LoVo (cell line): ENCODE measurements around the gene OSBPL9.

Experiments
- DNase-seq: peaks from one replicate; pipeline ENCODE4 v3.0.0-alpha.2; 2016; ENCODE audit warnings: low spot score

OSBPL9 gene, protein sequence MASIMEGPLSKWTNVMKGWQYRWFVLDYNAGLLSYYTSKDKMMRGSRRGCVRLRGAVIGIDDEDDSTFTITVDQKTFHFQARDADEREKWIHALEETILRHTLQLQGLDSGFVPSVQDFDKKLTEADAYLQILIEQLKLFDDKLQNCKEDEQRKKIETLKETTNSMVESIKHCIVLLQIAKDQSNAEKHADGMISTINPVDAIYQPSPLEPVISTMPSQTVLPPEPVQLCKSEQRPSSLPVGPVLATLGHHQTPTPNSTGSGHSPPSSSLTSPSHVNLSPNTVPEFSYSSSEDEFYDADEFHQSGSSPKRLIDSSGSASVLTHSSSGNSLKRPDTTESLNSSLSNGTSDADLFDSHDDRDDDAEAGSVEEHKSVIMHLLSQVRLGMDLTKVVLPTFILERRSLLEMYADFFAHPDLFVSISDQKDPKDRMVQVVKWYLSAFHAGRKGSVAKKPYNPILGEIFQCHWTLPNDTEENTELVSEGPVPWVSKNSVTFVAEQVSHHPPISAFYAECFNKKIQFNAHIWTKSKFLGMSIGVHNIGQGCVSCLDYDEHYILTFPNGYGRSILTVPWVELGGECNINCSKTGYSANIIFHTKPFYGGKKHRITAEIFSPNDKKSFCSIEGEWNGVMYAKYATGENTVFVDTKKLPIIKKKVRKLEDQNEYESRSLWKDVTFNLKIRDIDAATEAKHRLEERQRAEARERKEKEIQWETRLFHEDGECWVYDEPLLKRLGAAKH

GRCh38 chr1:51616903-51617708 is at the start of gene OSBPL9:
OSBPL9 (plus strand) TSS chr1:51617092; CDS start chr1:51617111, 19 bp downstream.
- peak; percentile 93 for DNase-seq

GRCh38 chr1:51567653-51568052 is 49.2 kb upstream of the OSBPL9 start:
- peak; percentile 6 for DNase-seq

- no peak for DNase-seq
These were observed 48.5 kb upstream of the OSBPL9 start for GRCh38 chr1:51568231-51568935.

DNA sequence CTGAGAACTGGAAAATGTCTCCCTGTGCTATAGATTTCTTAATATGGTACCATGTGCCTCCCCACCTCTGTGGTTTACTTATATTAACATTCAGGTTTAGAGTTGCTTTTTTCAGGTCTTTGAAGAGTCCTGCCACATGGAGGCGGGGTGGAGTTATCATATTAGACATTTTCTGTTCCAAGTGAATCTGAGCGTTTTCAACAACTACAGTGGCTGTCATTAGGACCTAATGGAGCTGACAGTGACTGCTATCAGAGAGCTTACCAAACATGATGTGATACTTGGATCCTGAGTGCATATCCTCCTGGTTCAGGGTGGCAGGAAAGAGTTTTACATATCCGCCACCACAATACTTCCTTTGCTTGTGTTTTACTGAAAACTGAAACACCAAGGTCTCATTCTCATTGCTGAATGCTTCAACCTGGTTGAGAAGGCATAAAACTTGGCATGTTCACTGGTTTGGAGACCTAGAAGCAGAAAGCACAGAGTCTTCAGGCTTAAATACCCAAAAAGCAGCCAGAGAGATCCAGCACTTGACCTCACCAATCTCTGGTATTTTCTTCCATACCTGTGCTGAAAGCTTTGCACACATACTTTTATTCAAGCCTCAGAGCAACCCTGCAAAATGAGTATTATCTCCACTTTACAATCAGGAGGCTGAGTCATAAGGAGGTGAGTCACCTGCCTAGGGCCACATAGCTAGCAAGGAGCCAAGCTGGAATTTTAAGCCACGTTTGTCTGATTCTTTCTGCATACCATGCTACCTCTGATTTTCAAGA is 47.4 kb upstream of the OSBPL9 start:
- DNase-seq: peak; percentile 82

GRCh38 chr1:51570063-51570710 is 46.7 kb upstream of the OSBPL9 start:
- DNase-seq: no peak

DNA sequence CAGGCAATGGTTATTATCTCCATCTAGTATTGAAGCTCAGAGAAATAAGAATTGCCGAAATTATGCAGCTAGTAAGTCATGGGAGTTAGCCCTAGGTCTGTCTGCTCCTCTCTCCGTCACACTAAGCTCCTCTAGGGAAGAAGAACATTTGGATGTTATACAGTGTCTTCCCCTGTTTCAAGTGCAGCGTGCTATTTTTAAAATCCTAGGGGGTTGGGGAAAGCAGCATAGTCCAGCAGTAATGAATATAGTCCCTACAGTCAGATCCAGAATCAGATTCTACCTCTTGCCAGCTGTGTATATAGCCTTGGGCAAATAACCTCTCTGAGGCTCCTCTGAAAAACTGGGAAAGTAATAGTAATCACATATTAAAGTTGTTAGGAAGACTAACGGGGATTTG is 44.5 kb upstream of the OSBPL9 start:
- DNase-seq: no peak

GRCh38 chr1:51574796-51575195 is 42.1 kb upstream of the OSBPL9 start:
- DNase-seq: no peak

DNA sequence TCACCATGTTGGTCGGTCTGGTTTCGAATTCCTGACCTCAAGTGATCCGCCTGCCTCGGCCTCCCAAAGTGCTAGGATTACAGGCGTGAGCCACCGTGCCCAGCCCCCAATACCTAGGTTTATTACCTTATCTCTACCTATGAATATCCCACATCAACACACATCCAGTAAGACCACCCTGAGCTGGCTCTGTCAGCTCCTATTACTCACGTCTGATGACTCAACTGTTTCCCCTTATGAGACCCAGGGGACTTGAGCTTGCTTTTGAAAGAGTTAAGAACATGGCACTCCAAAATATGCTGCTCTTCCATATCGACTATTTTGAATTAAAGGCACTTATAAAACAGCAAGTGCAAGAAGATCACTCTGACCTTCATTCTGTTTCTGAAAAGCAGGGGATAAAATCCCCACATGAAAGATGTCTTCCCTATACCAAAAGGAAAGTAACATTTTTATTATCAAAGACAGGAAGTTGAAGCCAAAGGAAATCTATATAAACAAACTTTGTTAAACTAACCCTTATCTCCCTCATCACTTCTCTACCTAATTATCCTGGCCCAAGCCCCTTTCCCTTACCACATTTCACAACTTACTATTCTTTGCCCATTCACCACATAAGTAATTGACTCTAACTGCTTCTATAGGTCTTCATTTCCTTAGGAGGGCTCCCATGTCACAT is 41.3 kb upstream of the OSBPL9 start:
- DNase-seq: no peak

DNA sequence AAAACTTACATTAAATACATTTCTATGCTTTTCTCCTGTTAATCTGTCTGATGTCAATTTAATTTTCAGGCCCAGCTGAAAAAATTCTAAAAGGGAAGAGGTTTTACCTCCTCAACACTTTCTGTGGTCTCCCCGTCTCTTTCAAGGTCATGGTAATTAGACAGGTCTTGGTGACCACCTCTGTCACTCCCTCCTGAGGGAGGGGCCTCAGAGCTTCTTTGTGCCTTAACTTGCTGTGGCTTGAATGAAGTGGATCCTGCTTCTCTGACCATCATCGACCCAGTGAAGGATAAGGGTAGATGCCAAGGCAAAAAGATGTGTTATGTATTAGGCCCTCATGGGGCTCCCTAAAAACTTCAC is 40.8 kb upstream of the OSBPL9 start:
- DNase-seq: no peak

DNA sequence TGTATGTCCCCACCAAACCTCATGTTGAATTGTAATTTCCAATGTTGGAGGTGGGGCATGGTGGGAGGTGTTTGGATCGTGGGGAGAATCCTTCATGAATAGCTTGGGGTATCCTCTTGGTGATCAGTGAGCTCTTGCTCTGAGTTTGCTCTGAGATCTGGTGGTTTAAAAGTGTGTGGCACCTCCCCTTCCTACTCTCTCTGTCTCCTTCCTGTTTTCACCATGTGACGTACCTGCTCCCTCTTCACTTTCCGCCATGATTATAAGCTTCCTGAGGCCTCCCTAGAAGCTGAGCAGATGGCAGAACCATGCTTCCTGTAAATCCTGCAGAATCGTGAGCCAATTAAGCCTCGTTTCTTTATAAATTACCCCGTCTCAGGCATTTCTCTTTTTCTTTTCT is 40.0 kb upstream of the OSBPL9 start:
- no peak for DNase-seq

DNA sequence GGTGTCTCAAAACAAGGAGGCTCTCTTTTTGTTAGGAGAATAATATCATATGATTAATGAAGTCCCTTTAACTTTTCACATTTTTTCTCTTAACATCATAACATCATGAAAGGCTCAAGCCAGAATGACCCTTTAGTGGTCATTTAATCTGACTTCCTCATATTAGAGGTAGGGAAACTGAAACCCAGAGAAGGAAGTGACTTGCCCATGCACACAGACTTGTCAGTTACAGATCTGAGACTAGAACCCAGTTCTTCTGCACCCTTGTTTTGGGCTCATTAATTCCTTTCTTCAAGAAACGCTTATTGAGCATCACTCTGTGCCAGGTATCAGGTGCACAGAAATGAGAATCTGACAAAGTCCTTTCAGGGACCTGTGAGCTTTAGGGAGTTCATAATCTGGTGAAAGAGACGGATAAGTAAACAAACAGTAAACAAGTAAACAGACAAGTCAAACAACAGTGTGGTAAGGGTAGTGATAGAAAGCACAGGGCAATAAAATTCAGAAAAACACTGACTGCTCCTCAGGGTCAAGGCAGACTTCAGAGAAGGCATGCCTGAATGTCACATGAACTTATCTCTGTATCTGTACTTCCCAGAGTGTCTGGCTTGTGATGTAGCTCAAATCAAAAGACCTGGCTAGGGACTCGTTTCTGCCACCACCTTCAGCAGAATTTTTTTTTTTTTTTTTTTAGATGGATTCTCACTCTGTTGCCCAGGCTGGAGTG is 38.3 kb upstream of the OSBPL9 start:
- no peak for DNase-seq

DNA sequence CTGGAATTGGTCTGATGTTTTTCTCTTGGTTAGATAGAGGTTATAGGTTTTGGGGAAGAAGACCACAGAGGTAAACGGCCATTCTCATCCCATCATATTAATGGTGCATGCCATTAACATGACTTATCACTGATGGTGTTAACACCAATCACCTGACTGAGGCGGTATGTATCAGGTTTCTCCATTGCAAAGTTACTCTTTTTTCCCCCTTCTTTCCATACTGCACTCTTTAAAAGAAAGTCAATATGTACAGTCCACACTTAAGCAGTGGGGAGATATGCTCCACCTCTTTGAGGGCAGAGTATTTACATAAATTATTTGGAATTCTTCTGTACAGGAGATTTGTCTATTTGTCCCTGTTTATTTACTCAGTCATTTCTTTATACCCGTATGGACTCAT is 35.7 kb upstream of the OSBPL9 start:
- DNase-seq: no peak

- no peak for DNase-seq
These were observed 33.4 kb upstream of the OSBPL9 start for GRCh38 chr1:51583532-51583931.

DNA sequence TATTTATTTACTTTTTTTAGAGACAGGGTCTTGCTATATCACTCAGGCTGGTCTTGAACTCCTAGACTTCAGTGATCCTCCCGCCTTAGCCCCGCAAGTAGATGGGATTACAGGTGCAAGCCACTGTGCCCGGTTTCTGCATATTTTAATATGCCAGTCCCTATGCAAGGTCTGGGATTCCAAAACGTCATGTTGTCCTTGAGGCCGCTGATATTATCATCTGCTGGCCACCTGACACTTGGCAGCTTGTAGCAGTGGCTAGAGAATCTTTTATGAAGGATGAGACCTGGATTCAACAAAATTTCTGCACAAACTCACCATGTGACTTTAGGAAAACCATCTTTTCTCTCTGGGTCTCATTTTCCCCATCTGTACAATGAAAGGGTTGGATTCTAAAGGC is 32.9 kb upstream of the OSBPL9 start:
- DNase-seq: no peak

- DNase-seq: no peak
These were observed 24.2 kb upstream of the OSBPL9 start for GRCh38 chr1:51592711-51593110.

GRCh38 chr1:51594716-51595115 is 22.2 kb upstream of the OSBPL9 start:
- DNase-seq: no peak

GRCh38 chr1:51600529-51600928 is 16.4 kb upstream of the OSBPL9 start:
- DNase-seq: no peak

GRCh38 chr1:51600965-51601364 is 15.9 kb upstream of the OSBPL9 start:
- DNase-seq: no peak

- DNase-seq: no peak
These were observed 10.8 kb upstream of the OSBPL9 start for GRCh38 chr1:51605961-51606723.
